ENCODE measurements around the gene LGMN. TPM values are rescaled to one million over a fixed set of nuclear protein-coding genes. Genes with fewer than 3 reads are reported as not detected.

Gene LGMN
- total and polyA plus RNA-seq, 9 of the 15 experiments (the other 6 are each of a cell fraction or from before 2014, with no cell fraction given), result 0.05 to 1.4 (median 0.43) TPM; not detected in 2

DNA sequence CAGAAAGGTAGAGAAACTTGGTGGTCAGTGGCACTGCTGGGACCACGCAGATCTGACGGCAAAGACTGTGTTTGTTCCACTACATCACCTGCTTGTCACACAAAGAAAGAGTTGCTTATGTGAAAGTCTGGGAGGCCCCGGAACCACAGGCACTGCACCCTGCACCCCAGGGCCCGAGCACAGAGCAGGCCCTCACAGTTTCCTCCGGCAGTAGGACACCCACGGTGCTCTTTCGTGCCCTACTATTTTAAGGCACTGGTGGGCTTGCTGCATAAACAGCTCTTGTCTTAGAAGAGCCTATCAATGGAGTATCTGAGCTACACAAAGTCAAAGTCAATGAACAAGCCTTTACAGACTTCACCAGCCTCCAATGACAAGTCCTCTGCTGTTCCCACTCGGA, 8.0 kb downstream of the LGMN start:
- no peak for ATAC-seq
- in situ Hi-C loops (cut with MboI) (no loop called here), intact Hi-C loops (cut with micrococcal nuclease) (no loop called here)
- no peak for FAIRE-seq
- peaks cover 0 to 6% of the 10 kb centered on the region in 2 experiments; a peak in 1 of 5 replicates for H3K27me3 ChIP-seq (ENCODE audit: control insufficient read depth in 2 of 2, insufficient read depth in 2 of 2, low read length in 2 of 2)
- POLR2A ChIA-PET, result interaction anchor here (0.8 kb wide), 1 partner anchor 19 kb away, joined by 3 read pairs; no protein-coding TSS in a partner anchor
- CTCF ChIA-PET (ENCODE audit: low intra/inter-chr PET ratio), result no interaction called here
- no peak overlapping the region for H2AFZ ChIP-seq (ENCODE audit: low read depth, low read length)
- BruUV-seq (replicated peaks), result no TSS peak
- WGBS (ENCODE audit: insufficient coverage, low coverage, missing lambda C conversion rate), result 25% methylated on average over 8 of the region's 8 CpGs
- no peak overlapping the region for H3K4me2 ChIP-seq (ENCODE audit: insufficient read depth, low read length)
- no peaks in the 10 kb centered on the region for H3K36me3 ChIP-seq (ENCODE audit: control insufficient read depth, insufficient read depth, low read length)
- no peak overlapping the region for H3K27ac ChIP-seq (ENCODE audit: extremely low read depth, low read depth, low read length)
- H3K9me3 ChIP-seq (replicated peaks; ENCODE audit: control insufficient read depth, insufficient read depth, low read depth, low read length), result no peaks in the 10 kb centered on the region
- no peaks in the 10 kb centered on the region for H3K79me2 ChIP-seq (ENCODE audit: control insufficient read depth, insufficient read depth, low read length)
- peaks cover 0 to 2% of the 10 kb centered on the region in 2 experiments; a peak in 1 of 5 replicates for H3K4me1 ChIP-seq (replicated peaks in 1 of 2; ENCODE audit: control insufficient read depth in 2 of 2, insufficient read depth in 2 of 2, low read length in 2 of 2)
- H4K20me1 ChIP-seq (replicated peaks; ENCODE audit: control insufficient read depth, insufficient read depth, low read length), result no peaks in the 10 kb centered on the region
- H3K9ac ChIP-seq (ENCODE audit: insufficient read depth in 1 of 2, low read depth in 2 of 2, low read length in 2 of 2), result 0 out of 4 replicates have a peak overlapping the region, but pooled peaks of 1 of the 2 experiments have one; percentile 9
- H3K9me1 ChIP-seq (ENCODE audit: control insufficient read depth, insufficient read depth, low read length), result no peaks in the 10 kb centered on the region
- TF ChIP-seq, protein P1, sequence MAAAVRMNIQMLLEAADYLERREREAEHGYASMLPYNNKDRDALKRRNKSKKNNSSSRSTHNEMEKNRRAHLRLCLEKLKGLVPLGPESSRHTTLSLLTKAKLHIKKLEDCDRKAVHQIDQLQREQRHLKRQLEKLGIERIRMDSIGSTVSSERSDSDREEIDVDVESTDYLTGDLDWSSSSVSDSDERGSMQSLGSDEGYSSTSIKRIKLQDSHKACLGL (CRISPR knock-in tag; IDR thresholded peaks at IDR 0.05; ENCODE audit: borderline replicate concordance, poor library complexity, severe bottlenecking), result no peak
- TF ChIP-seq ZNF655 (CRISPR knock-in tag; IDR thresholded peaks at IDR 0.05) (no peak), THAP7 (CRISPR knock-in tag; IDR thresholded peaks at IDR 0.05) (no peak), TBP (optimal IDR thresholded peaks at IDR 0.05; ENCODE audit: low read depth, low read length) (no peak), ZC3H4 (CRISPR knock-in tag; IDR thresholded peaks at IDR 0.05; ENCODE audit: borderline replicate concordance) (no peak), ETV6 (IDR thresholded peaks at IDR 0.05; ENCODE audit: borderline replicate concordance in 1 of 2, low read depth in 2 of 2, low read length in 1 of 2) (no peak), ETV6 (CRISPR knock-in tag; IDR thresholded peaks at IDR 0.05; ENCODE audit: borderline replicate concordance) (no peak), POLR2G (IDR thresholded peaks at IDR 0.05; ENCODE audit: low read depth, low read length) (no peak), ESRRA (IDR thresholded peaks at IDR 0.05; ENCODE audit: borderline replicate concordance, low read depth) (no peak), ZNF134 (CRISPR knock-in tag; conservative IDR thresholded peaks at IDR 0.05) (no peak), SNIP1 (IDR thresholded peaks at IDR 0.05; ENCODE audit: low read depth) (no peak), ZNF75A (CRISPR knock-in tag; IDR thresholded peaks at IDR 0.05) (no peak), ZKSCAN8 (CRISPR knock-in tag; IDR thresholded peaks at IDR 0.05) (no peak)
- no peak overlapping the region for H3K4me3 ChIP-seq
- DNase-seq (ENCODE audit: extremely low read depth in 1 of 4, low spot score in 3 of 4), result no peak
